Measurements from ENCODE around the gene HSPB6.

- TF ChIP-seq, protein P1, sequence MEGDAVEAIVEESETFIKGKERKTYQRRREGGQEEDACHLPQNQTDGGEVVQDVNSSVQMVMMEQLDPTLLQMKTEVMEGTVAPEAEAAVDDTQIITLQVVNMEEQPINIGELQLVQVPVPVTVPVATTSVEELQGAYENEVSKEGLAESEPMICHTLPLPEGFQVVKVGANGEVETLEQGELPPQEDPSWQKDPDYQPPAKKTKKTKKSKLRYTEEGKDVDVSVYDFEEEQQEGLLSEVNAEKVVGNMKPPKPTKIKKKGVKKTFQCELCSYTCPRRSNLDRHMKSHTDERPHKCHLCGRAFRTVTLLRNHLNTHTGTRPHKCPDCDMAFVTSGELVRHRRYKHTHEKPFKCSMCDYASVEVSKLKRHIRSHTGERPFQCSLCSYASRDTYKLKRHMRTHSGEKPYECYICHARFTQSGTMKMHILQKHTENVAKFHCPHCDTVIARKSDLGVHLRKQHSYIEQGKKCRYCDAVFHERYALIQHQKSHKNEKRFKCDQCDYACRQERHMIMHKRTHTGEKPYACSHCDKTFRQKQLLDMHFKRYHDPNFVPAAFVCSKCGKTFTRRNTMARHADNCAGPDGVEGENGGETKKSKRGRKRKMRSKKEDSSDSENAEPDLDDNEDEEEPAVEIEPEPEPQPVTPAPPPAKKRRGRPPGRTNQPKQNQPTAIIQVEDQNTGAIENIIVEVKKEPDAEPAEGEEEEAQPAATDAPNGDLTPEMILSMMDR (conservative IDR thresholded peaks at IDR 0.05; ENCODE audit: low read length): no peak
- TF ChIP-seq EZH2phosphoT487 (IDR thresholded peaks at IDR 0.05; ENCODE audit: borderline replicate concordance): no peak
Measured at GRCh38 chr19:35729021-35729420, 27.8 kb downstream of the HSPB6 start.
